ENCODE data around the gene PTPRG.

DNA sequence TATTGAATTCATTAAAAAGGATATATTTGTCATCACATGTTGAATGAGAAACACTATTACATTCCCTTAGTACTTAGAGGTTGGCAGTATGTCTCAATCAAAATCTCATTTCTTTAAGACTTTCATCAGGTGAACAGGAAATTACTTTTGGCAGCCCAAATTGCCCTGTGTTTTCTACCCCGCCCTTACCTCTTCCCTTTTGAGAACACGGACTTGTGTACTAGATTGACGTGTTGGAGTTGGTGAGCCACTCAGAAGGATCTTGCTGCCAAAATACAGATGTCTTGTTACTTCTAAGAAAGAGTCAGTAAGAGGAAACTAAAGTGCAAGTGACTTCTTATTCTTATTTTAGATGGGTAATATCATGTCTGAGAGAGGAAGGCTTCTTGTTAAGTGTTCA lies 425.1 kb downstream of the PTPRG start:
- TF ChIP-seq, protein P1, sequence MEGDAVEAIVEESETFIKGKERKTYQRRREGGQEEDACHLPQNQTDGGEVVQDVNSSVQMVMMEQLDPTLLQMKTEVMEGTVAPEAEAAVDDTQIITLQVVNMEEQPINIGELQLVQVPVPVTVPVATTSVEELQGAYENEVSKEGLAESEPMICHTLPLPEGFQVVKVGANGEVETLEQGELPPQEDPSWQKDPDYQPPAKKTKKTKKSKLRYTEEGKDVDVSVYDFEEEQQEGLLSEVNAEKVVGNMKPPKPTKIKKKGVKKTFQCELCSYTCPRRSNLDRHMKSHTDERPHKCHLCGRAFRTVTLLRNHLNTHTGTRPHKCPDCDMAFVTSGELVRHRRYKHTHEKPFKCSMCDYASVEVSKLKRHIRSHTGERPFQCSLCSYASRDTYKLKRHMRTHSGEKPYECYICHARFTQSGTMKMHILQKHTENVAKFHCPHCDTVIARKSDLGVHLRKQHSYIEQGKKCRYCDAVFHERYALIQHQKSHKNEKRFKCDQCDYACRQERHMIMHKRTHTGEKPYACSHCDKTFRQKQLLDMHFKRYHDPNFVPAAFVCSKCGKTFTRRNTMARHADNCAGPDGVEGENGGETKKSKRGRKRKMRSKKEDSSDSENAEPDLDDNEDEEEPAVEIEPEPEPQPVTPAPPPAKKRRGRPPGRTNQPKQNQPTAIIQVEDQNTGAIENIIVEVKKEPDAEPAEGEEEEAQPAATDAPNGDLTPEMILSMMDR (IDR thresholded peaks at IDR 0.05), result no peak
- TF ChIP-seq POLR2AphosphoS5 (IDR thresholded peaks at IDR 0.05; ENCODE audit: low read depth, low read length) (no peak), TCF7L2 (IDR thresholded peaks at IDR 0.05; ENCODE audit: low read depth, low read length) (no peak)

Data from Panc1 (cell line).